DOHH2 (cell line): ENCODE data around the gene ZZZ3.
"Not testable (repeated sequence)": the region's sequence is repeated elsewhere in the genome, so short reads cannot be mapped to it uniquely, and the experiment has no call there.

Source experiments
- H3F3A ChIP-seq: fragments of 200-600 bp; sonication (generic), shearing (Covaris generic); 2 replicates; pipeline ENCODE4 v1.6.0; 2016; ENCODE audit warnings: antibody characterized with exemption, mild to moderate bottlenecking; ENCODE audit not compliant: control insufficient read depth, insufficient read depth
- H3K27ac ChIP-seq: fragments of 200-600 bp; sonication (generic); 2 replicates; pipeline ENCODE4 v1.5.1; 2014; ENCODE audit warnings: low read depth, mild to moderate bottlenecking, low read length, moderate library complexity
- H3K27me3 ChIP-seq: fragments of 200-600 bp; sonication (generic); 2 replicates; pipeline ENCODE4 v1.6.1; 2014; ENCODE audit warnings: mild to moderate bottlenecking, low read length, mixed read lengths; ENCODE audit not compliant: control insufficient read depth
- H3K36me3 ChIP-seq: fragments of 200-600 bp; sonication (generic); 2 replicates; pipeline ENCODE4 v1.6.1; 2014; ENCODE audit warnings: mild to moderate bottlenecking, low read length, moderate library complexity, mixed read lengths; ENCODE audit not compliant: control insufficient read depth
- H3K4me1 ChIP-seq: fragments of 200-600 bp; sonication (generic); 2 replicates; pipeline ENCODE4 v1.6.1; 2014; ENCODE audit warnings: mild to moderate bottlenecking, low read length, mixed read lengths; ENCODE audit not compliant: control insufficient read depth
- H3K4me2 ChIP-seq: fragments of 200-600 bp; sonication (generic); 2 replicates; pipeline ENCODE4 v1.6.0; 2014; ENCODE audit warnings: mild to moderate bottlenecking, low read length, moderate library complexity
- H3K4me3 ChIP-seq: fragments of 200-600 bp; sonication (generic); 2 replicates; pipeline ENCODE4 v1.5.1; 2014; ENCODE audit warnings: mild to moderate bottlenecking, low read length, mixed read lengths
- H3K79me2 ChIP-seq: fragments of 200-600 bp; sonication (generic); 2 replicates; pipeline ENCODE4 v1.6.1; 2014; ENCODE audit warnings: mild to moderate bottlenecking, low read length, mixed read lengths; ENCODE audit not compliant: control insufficient read depth
- H3K9me2 ChIP-seq: fragments of 200-600 bp; sonication (generic); replicated peaks from 2 replicates; pipeline ENCODE4 v1.6.1; 2014; ENCODE audit warnings: mild to moderate bottlenecking, low read length, mixed read lengths; ENCODE audit not compliant: control insufficient read depth
- H3K9me3 ChIP-seq: fragments of 200-600 bp; sonication (generic); 2 replicates; pipeline ENCODE4 v1.6.1; 2014; ENCODE audit warnings: antibody characterized with exemption, low read length, mixed read lengths; ENCODE audit not compliant: control insufficient read depth, insufficient read depth
- H4K20me1 ChIP-seq: fragments of 200-600 bp; sonication (generic); 2 replicates; pipeline ENCODE4 v1.6.0; 2014; ENCODE audit warnings: low read depth, mild to moderate bottlenecking, antibody characterized with exemption, low read length, moderate library complexity; ENCODE audit not compliant: control insufficient read depth, insufficient read depth
- CTCF ChIP-seq: fragments of 200-600 bp; sonication (generic); IDR thresholded peaks from one replicate; pipeline ENCODE4 v1.5.1; 2014; ENCODE audit warnings: antibody characterized with exemption, mild to moderate bottlenecking, low read depth, low read length; ENCODE audit not compliant: poor library complexity, severe bottlenecking
- EZH2phosphoT487 ChIP-seq: fragments of 200-600 bp; sonication (generic); IDR thresholded peaks from 2 replicates; pipeline ENCODE4 v1.6.1; 2017; ENCODE audit warnings: borderline replicate concordance, mild to moderate bottlenecking, antibody characterized with exemption, low read length, moderate library complexity, mixed read lengths

The ZZZ3 gene

GRCh38 chr1:77649127-77649526, 33.3 kb downstream of the ZZZ3 start:
- H3K9me2 ChIP-seq: no peaks in the 10 kb centered on the region
- no peak for TF ChIP-seq CTCF
- TF ChIP-seq EZH2phosphoT487: no peak
- H4K20me1 ChIP-seq: no peaks in the 10 kb centered on the region
- peaks cover 15% of the 10 kb centered on the region for H3K4me1 ChIP-seq
- H3K9me3 ChIP-seq: no peaks in the 10 kb centered on the region; the same call in 1 of the 2 replicates
- no peak overlapping the region for H3K4me2 ChIP-seq
- no peak overlapping the region for H3K27ac ChIP-seq
- no peak overlapping the region for H3K4me3 ChIP-seq
- H3K36me3 ChIP-seq: peaks cover 26% of the 10 kb centered on the region
- no peaks in the 10 kb centered on the region for H3F3A ChIP-seq
- peaks cover 97% of the 10 kb centered on the region for H3K79me2 ChIP-seq
- H3K27me3 ChIP-seq: no peaks in the 10 kb centered on the region

- H4K20me1 ChIP-seq, H3K9me3 ChIP-seq, H3K4me1 ChIP-seq, H3F3A ChIP-seq, H3K4me2 ChIP-seq, H3K27ac ChIP-seq, H3K4me3 ChIP-seq, H3K27me3 ChIP-seq, H3K9me2 ChIP-seq: not testable (repeated sequence)
- peaks cover 93% of the 10 kb centered on the region for H3K79me2 ChIP-seq
- H3K36me3 ChIP-seq: peaks cover 21% of the 10 kb centered on the region
Measured at GRCh38 chr1:77646224-77646623, 36.2 kb downstream of the ZZZ3 start.

GRCh38 chr1:77643456-77643855, 39.0 kb downstream of the ZZZ3 start:
- Histone ChIP-seq H3K9me2 (no peaks in the 10 kb centered on the region), H3F3A (no peaks in the 10 kb centered on the region; the same call in 1 of the 2 replicates), H3K4me1 (no peaks in the 10 kb centered on the region), H4K20me1 (no peaks in the 10 kb centered on the region), H3K79me2 (peaks cover 72% of the 10 kb centered on the region), H3K4me2 (no peak overlapping the region), H3K27me3 (no peaks in the 10 kb centered on the region), H3K9me3 (no peaks in the 10 kb centered on the region), H3K27ac (no peak overlapping the region), H3K36me3 (peaks cover 29% of the 10 kb centered on the region), H3K4me3 (no peak overlapping the region)
- TF ChIP-seq EZH2phosphoT487 (no peak), CTCF (no peak)

GRCh38 chr1:77642941-77643340, 39.5 kb downstream of the ZZZ3 start:
- Histone ChIP-seq H3K9me2 (no peaks in the 10 kb centered on the region), H3K4me1 (no peaks in the 10 kb centered on the region), H3F3A (no peaks in the 10 kb centered on the region; the same call in 1 of the 2 replicates), H3K36me3 (peaks cover 29% of the 10 kb centered on the region), H3K9me3 (no peaks in the 10 kb centered on the region), H4K20me1 (no peaks in the 10 kb centered on the region), H3K4me3 (no peak overlapping the region), H3K27ac (no peak overlapping the region), H3K27me3 (no peaks in the 10 kb centered on the region), H3K4me2 (no peak overlapping the region), H3K79me2 (peaks cover 66% of the 10 kb centered on the region)
- no peak for TF ChIP-seq EZH2phosphoT487
- TF ChIP-seq CTCF: no peak
